HL-60/S4 treated with phorbol 12-myristate 13-acetate at 8.2 ng/mL for 4 days and 3 days (cell line): Measurements from ENCODE around the gene S1PR2.
"Not testable (repeated sequence)": the region's sequence is repeated elsewhere in the genome, so short reads cannot be mapped to it uniquely, and the experiment has no call there.

Source experiments
- in situ Hi-C: fragments of 300-500 bp; cut with MboI; formaldehyde crosslinking; loops from 2 replicates; pipeline ENCODE4 v1.15.0; 2022; ENCODE audit warnings: low sequenced_read_pairs

Gene S1PR2

DNA sequence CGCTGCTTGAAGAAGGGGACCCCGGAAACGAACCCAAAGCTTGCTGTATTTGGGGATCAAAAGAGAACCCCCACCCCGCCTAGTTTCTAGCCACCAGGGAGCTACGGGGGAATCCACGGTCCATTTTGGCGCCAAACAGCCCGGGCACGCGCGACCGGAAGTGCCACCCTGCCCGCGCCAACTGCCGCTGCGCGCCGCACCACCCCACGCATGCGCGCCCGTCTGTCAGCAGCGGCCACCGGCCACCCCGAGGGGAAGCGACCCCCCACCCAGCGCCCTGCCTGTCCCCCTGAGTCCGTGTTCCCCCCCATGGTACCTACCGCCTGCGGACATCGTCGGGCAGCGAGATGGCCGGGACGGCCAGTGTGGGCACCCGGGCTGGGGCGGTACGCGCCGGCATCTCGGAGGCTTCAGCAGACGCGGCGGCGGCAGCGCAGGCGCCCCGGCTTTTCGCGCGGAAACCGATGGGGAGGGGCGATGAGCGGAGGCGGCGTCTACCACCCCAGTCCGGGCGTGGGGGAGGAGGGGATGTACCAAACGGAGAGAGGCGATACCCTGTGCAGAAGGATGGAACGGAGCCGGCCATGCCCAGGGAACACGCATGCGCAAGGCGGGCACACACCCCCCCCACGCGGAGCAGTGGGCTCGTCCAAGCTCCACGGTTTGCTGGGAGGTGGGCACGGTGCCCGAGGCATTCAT, 36.5 kb downstream of the S1PR2 start, which contains the start of gene DNMT1:
TSS of gene DNMT1 (minus strand) at position 454 of the 699 bp plus-strand sequence. CDS start at position 400, 54 bp downstream.
- in situ Hi-C loops, result no loop called here

DNA sequence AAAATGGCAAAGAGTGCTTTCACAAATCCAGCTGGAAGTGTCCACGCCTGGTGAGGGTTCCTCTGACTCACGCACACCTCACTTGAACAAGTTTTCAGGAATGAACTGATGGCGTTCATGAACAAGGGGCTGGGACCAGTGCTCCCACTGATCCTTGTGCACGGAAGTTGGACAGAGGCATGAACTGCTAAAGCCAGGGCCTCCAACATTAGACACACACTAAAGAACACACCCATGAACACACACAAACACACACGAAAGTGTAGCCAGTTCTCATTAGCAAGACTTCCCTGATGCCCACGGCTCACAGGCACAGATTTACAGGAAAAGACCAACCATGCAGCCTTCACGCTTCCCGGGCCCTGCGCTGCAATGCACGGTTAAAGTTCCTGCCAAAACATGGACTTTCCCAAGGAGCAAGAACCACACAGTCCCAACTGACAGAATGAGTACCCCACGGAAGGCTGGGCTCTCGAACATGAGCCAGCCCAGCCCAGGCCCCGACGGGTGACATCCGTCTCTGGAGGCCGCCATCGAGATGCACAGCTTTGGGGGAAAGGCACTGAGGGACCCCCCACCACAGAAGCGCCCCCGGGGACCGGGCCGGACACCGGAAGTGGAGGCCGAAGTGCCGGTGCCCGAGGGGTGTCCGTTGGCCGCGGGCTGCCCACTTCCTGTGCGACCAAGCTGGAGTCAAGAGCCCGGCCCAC, 37.2 kb downstream of the S1PR2 start:
- in situ Hi-C loops, result no loop called here

DNA sequence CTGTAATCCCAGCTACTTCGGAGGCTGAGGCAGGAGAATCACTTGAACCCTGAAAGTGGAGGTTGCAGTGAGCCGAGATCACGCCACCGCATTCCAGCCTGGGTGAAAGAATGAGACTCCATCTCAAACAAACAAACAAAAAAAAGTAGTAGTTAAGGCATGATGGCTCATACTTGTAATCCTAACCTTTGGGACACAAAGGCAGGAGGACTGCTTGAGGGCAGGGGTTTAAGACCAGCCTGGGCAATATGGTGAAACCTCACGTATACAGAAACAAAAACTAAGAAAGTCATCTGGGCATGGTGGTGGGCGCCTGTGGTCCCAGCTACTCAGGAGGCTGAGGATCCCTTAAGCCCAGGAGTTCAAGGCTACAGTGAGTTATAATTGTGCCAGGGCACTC, 38.2 kb downstream of the S1PR2 start:
- in situ Hi-C loops, result no loop called here

DNA sequence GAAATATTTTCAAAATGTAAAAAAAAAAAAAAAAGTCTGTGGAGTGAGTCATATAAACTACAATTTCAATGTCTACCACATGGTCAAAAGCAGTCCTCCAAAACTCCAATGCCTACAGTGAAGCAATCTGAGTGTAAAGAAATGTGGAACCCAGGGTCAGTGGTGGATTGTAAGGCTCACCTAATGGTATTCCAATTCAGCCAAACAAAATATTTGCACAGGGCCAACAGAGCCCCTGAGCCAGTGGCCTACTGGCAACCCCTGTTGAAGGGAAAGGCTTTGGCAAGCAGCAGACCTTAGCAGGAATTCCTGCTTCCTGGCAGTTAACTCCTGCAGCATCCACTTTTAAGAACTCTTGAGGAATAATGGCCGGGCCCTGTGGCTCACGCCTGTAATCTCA, 39.8 kb downstream of the S1PR2 start:
- in situ Hi-C loops, result no loop called here

DNA sequence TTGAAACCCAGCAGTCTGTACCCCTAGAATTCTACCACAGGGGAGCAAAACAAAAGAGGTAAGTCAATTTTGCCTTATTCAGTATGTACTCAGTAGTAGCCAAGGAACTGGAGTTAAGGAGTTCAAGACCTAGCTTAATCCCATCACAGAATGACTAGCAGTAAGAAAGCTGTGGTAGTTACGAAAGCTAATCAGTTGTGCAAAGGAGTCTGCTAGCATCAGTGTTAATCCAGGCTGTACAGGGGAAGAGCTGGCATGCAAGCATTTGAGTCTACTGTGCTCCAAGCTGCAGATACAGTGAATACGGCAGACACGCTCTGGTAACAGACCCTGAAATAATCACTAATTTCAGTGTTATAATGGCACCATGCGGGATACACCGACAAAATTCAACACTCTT, 41.1 kb downstream of the S1PR2 start:
- in situ Hi-C loops, result no loop called here

DNA sequence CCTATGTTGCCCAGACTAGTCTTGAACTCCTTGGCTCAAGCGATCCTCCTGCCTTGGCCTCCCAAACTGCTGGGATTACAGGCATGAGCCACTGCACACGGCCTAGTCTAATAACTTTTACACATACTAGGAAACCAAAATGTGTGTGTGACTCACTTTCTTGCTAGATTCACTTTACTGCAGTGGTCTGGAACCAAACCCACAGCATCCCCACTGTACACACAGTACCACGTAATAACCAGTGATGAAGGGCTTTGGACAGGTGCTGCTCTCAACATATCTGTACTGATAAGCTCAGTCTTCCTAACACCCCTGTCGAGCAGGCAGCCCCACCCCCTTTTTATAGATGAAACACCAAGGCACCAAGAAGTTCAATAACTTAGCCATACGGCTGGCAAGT, 41.5 kb downstream of the S1PR2 start:
- in situ Hi-C loops, result no loop called here

DNA sequence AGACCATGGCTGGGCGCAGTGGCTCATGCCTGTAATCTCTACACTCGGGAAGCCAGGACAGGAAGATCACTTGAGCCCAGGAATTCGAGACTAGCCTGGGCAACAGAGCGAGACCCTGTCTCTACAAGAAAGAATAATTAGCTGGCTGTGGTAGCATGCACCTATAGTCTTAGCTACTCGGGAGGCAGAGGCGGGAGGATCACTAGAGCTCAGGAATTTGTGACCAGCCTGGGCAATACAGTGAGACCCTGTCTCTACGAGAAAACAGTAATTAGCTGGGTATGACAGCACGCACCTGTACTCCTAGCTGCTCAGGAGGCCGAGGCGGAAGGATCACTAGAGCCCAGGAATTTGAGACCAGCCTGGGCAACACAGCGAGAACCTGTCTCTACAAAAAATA, 43.8 kb downstream of the S1PR2 start:
- in situ Hi-C loops, result no loop called here

DNA sequence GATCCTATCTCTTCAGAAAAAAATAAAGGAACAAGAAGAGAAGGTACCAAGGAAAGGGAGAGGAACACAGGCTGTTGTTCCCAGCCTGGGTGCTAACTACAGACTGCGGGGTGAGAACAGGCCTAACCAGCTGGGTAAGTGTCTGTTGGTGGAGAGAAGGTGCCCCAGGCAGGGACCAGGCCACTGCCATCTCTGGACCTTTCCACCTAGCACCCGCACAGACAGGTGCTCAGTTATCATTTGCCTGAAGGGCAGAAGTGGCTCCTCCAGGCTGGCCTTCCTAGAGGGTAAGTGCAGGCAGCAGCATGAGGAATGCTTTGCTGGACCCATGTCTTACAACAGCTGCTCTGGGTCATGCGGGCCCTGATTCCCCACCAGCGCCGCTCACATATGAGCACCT, 46.5 kb downstream of the S1PR2 start:
- in situ Hi-C loops, result no loop called here

DNA sequence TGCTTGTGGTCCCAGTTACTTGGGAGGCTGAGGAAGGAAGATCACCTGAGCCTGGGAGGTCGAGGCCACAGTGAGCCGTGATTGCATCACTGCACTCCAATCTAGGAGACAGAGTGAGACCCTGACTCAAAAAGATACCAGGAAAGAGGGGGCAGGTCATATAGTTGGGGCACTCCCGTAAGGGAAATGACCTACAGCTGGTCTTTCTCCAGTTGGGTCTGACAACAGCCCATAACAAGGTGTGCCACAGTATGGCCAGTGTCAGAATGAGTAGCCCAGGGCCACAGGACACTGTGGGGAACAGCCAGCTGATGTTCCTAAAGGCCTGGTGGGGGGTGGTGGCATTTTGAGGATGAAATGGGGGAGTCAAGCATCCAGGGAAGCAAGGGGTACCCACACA, 47.2 kb downstream of the S1PR2 start:
- in situ Hi-C loops, result no loop called here

DNA sequence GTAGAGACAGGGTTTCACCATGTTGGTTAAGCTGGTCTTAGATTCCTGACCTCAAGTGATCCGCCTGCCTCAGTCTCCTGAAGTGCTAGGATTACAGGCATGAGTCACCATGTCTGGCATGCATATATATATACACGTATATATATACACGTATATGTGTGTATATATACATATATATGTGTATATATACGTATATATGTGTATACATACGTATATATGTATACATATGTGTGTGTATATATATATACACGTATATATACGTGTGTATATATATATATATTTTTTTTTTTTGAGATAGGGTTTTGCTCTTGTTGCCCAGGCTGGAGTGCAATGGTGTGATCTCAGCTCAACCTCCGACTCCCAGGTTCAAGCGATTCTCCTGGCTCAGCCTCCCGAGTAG, 48.3 kb downstream of the S1PR2 start:
- in situ Hi-C loops, result no loop called here

DNA sequence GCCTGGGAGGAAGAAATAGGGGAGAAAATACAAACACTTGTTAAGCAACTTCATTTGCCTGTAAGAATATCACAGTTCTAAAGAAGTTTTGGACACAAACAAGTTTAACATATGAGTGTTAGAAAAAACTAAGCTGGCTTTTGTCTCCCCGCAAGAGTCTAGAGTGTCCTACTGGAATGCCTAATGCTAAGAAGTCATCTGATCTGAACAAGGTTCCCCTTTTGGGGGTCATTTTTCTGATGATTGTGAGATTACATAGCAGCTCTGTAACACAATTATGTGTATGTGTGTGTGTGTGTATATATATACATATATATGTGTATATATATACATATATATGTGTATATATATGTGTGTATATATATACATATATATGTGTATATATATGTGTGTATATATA, 49.1 kb downstream of the S1PR2 start:
- in situ Hi-C loops, result no loop called here

DNA sequence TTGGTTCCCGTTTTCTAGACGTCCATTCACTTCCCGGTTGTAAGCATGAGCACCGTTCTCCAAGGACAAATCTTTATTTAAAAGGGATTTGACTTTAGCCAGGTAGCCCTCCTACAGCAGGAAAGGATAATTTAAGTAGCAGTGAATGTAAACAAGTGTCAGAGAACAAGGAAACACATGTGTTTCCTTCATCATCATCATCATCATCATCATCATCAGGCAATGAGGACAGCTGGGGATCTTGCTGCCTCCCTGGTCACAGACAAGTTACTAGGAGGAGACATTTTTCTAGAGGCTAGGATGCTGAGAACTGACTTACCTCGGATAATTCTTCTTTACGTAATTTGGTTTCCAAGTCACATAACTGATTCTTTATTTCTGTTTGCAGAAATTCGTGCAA, 50.7 kb downstream of the S1PR2 start:
- in situ Hi-C loops, result no loop called here

DNA sequence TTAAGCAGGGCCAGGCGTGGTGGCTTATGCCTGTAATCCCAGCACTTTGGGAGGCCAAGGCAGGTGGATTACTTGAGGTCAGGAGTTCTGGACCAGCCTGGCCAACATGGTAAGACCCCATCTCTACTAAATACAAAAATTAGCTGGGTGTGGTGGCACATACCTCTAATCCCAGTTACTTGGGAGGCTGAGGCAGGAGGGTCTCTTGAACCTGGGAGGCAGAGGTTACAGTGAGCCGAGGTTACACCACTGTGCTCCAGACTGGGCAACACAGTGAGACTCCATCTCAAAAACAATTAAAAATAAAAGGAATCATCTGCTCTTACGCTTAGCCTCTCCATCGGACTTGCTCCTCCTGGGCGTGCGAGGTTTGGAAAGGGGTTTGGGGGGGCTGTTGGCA, 51.1 kb downstream of the S1PR2 start:
- in situ Hi-C loops, result not testable (repeated sequence)

DNA sequence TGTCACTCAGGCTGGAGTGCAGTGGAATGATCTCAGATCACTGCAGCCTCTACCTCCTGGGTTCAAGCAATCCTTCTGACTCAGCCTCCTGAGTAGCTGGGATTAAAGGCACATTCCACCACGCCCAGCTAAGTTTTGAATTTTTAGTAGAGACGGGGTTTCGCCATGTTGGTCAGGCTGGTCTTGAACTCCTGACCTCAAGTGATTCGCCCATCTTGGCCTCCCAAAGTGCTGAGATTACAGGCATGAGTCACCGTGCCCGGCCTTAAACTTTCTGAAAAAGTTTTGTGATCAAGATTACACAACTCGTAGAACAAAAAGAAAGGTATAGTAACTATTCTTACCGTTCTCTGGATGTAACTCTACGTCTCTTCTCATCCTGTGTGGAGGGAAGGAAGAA, 57.6 kb downstream of the S1PR2 start:
- in situ Hi-C loops, result no loop called here
